ENCODE measurements around the gene TBC1D1. TPM values are rescaled to one million over a fixed set of nuclear protein-coding genes. Genes with fewer than 3 reads are reported as not detected.

The TBC1D1 gene
- total RNA-seq, 1 donor from 2014 or later, result 78.9 TPM

DNA sequence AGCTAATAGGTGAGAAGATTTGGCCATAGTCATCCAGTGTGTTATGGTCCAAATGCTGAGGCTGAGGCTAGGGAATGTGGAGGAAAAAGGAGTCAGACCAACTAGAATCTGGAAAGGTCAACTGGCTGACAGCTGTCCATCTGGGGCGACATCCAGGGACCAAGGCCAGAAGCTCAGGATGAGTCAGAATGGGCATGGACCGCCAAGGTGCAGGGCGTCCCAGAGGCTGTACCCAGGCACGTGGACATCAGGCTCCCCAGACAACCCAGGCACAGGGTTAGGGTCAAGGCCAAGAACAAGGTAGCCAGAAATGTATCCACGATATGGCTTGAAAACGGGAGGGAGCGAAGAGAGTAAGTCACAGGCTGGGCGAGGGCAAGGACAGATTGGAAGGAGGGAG, 43.2 kb downstream of the TBC1D1 start:
- H3K36me3 Mint-ChIP-seq, result no peaks in the 10 kb centered on the region
- peaks cover 13% of the 10 kb centered on the region for H3K4me1 Mint-ChIP-seq
- peaks cover 3% of the 10 kb centered on the region for H3K27me3 Mint-ChIP-seq (ENCODE audit: low read depth)
- no peak overlapping the region for H3K27ac Mint-ChIP-seq
- H3K4me3 Mint-ChIP-seq, result no peak overlapping the region
- TF ChIP-seq, protein P1, sequence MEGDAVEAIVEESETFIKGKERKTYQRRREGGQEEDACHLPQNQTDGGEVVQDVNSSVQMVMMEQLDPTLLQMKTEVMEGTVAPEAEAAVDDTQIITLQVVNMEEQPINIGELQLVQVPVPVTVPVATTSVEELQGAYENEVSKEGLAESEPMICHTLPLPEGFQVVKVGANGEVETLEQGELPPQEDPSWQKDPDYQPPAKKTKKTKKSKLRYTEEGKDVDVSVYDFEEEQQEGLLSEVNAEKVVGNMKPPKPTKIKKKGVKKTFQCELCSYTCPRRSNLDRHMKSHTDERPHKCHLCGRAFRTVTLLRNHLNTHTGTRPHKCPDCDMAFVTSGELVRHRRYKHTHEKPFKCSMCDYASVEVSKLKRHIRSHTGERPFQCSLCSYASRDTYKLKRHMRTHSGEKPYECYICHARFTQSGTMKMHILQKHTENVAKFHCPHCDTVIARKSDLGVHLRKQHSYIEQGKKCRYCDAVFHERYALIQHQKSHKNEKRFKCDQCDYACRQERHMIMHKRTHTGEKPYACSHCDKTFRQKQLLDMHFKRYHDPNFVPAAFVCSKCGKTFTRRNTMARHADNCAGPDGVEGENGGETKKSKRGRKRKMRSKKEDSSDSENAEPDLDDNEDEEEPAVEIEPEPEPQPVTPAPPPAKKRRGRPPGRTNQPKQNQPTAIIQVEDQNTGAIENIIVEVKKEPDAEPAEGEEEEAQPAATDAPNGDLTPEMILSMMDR (IDR thresholded peaks at IDR 0.05; ENCODE audit: unreplicated experiment), result no peak
- H3K9me3 Mint-ChIP-seq, result no peaks in the 10 kb centered on the region
- no peak for DNase-seq (ENCODE audit: low spot score in 2 of 2, unreplicated experiment in 2 of 2)

DNA sequence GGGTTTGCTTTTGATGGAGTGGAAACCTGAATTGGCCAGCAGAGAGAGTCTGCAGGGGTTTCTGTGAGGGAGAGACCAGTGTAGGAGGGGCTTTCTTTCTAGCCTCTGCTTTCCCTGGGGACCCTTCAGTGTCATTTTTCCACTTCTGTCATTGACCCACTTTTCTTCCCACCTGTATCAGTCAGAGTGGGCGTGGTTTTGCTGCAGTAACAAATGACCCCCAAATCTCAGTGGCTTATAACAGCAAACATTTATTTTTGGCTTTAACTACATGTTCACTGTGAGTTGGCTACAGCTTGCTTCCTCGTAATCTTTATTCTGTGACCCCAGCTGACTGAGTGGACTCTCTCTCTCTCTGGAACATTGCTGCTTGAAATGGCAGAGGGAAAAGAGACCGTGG, 43.7 kb downstream of the TBC1D1 start:
- TF ChIP-seq, protein P1 (IDR thresholded peaks at IDR 0.05; ENCODE audit: unreplicated experiment), result no peak
- DNase-seq (ENCODE audit: low spot score in 2 of 2, unreplicated experiment in 2 of 2), result no peak
- Mint-ChIP-seq H3K27ac (no peak overlapping the region), H3K36me3 (no peaks in the 10 kb centered on the region), H3K4me3 (no peak overlapping the region), H3K9me3 (no peaks in the 10 kb centered on the region), H3K4me1 (peaks cover 9% of the 10 kb centered on the region), H3K27me3 (ENCODE audit: low read depth) (peaks cover 3% of the 10 kb centered on the region)

DNA sequence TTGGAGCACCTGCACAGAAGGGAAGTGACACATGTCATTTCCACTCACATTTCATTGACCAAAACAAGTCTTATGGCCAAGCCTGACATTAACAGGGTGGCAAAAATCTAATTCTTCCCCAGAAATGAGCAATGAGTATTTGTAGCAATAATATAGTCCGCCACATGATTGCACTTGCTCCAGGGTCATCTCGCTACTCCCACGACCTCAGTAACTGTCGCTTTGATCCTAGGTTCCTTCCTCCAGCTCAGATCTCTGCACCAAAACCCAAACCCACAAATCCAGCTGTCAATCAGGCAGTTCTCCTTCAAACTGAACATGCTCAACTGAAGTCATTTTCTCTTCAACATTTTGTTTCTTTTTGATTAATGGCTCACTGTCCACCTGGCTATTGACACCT, 44.1 kb downstream of the TBC1D1 start:
- no peak for DNase-seq (ENCODE audit: low spot score in 2 of 2, unreplicated experiment in 2 of 2)
- Mint-ChIP-seq H3K9me3 (no peaks in the 10 kb centered on the region), H3K27me3 (ENCODE audit: low read depth) (no peaks in the 10 kb centered on the region), H3K4me1 (peaks cover 8% of the 10 kb centered on the region), H3K36me3 (no peaks in the 10 kb centered on the region), H3K27ac (no peak overlapping the region), H3K4me3 (no peak overlapping the region)
- TF ChIP-seq, protein P1 (IDR thresholded peaks at IDR 0.05; ENCODE audit: unreplicated experiment), result no peak

DNA sequence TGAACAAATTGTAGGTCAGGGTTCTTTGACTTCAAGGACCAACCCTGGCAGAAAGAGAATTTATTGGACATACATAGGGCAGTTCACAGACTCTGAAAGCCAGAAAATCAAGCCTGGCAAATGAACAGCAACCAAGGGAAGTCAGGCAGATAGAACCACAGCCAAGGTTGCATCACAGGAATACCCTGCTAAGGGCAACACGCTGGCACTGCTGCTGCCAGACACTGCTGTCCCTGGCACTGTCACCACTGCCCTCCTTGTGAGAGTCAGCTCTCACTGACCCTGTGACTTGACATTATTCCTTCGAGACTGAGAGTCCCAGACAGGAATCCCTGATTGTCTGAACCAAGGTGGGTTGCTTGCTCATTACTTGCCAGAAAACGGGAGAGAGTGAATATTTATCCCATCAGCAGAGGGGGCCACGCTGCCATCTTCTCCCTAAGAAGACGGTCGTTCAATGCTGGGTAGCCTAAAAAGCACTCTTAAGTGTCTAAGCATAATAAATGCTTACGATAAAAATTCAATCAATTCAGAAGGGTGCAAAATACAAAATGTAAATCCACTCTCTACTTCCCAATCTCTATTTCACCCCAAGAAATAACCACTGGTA, 46.1 kb downstream of the TBC1D1 start:
- peaks cover 6% of the 10 kb centered on the region for H3K9me3 Mint-ChIP-seq
- H3K27me3 Mint-ChIP-seq (ENCODE audit: low read depth), result peaks cover 6% of the 10 kb centered on the region
- no peak overlapping the region for H3K27ac Mint-ChIP-seq
- no peak for DNase-seq (ENCODE audit: low spot score in 2 of 2, unreplicated experiment in 2 of 2)
- TF ChIP-seq, protein P1 (IDR thresholded peaks at IDR 0.05; ENCODE audit: unreplicated experiment), result no peak
- H3K4me1 Mint-ChIP-seq, result peaks cover 3% of the 10 kb centered on the region
- H3K36me3 Mint-ChIP-seq, result no peaks in the 10 kb centered on the region
- no peak overlapping the region for H3K4me3 Mint-ChIP-seq

DNA sequence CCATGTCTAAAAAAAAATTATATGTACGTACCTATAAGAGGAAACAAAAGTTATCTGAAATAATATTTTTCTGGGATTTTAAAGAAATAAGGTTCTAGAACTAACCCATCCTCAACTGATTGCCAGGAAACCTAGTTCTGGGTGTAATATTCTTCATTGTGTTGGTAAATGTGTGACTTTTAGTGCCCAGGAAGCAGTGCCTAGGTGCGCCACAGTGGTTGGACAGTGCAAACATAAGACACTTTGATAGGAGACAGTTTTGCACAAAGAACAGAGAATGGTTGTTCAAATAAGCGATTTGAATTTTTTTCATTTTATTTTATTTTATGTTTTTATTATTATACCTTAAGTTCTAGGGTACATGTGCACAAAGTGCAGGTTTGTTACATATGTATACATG, 47.3 kb downstream of the TBC1D1 start:
- no peaks in the 10 kb centered on the region for H3K4me1 Mint-ChIP-seq
- H3K27ac Mint-ChIP-seq, result no peak overlapping the region
- peaks cover 6% of the 10 kb centered on the region for H3K9me3 Mint-ChIP-seq
- no peak for DNase-seq (ENCODE audit: low spot score in 2 of 2, unreplicated experiment in 2 of 2)
- no peaks in the 10 kb centered on the region for H3K36me3 Mint-ChIP-seq
- H3K27me3 Mint-ChIP-seq (ENCODE audit: low read depth), result peaks cover 6% of the 10 kb centered on the region
- no peak overlapping the region for H3K4me3 Mint-ChIP-seq
- TF ChIP-seq, protein P1 (IDR thresholded peaks at IDR 0.05; ENCODE audit: unreplicated experiment), result no peak

All from mesothelial cell of epicardium (in vitro differentiated cells).